ENCODE data around the gene KCNN4. TPM values are rescaled to one million over a fixed set of nuclear protein-coding genes. Genes with fewer than 3 reads are reported as not detected.
A peak's percentile ranks its signal among the peaks of the same experiment; 100 is the strongest.

KCNN4 gene
- total RNA-seq, 4 donors from 2014 or later: 0.29 to 1.7 (median 1.0) TPM

- WGBS, 2 donors: 73 to 80% methylated on average over 1 of the region's 1 CpG
- intact Hi-C loops (cut with DNase I): no loop called here
- no peaks in the 10 kb centered on the region for H3K27me3 ChIP-seq
These were observed 31.5 kb upstream of the KCNN4 start for GRCh38 chr19:43812259-43812658.

GRCh38 chr19:43811837-43812236, 31.1 kb upstream of the KCNN4 start:
- Histone ChIP-seq H3K9me3 (no peaks in the 10 kb centered on the region), H3K36me3 (no peaks in the 10 kb centered on the region), H3K27me3 (no peaks in the 10 kb centered on the region), H3K4me3 (replicated peaks in 1 of 3) (no peak overlapping the region), H3K4me1 (no peaks in the 10 kb centered on the region), H3K27ac (no peak overlapping the region)
- WGBS, 2 donors: 42 to 53% methylated on average over 1 of the region's 1 CpG
- TF ChIP-seq CTCF (IDR thresholded peaks at IDR 0.05) (no peak), POLR2A (IDR thresholded peaks at IDR 0.05) (no peak)
- no peak for DNase-seq
- intact Hi-C loops (cut with DNase I): no loop called here

More at GRCh38 chr19:43812259-43812658, 31.5 kb upstream of the KCNN4 start:
- Histone ChIP-seq H3K4me3 (replicated peaks in 1 of 3) (no peak overlapping the region), H3K4me1 (no peaks in the 10 kb centered on the region), H3K9me3 (no peaks in the 10 kb centered on the region), H3K27ac (no peak overlapping the region), H3K36me3 (no peaks in the 10 kb centered on the region)
- TF ChIP-seq POLR2A (IDR thresholded peaks at IDR 0.05): no peak
- TF ChIP-seq CTCF (IDR thresholded peaks at IDR 0.05): no peak
- no peak for DNase-seq

- 33 to 41% methylated on average over 8 of the region's 8 CpGs for whole genome bisulfite sequencing, 2 donors
- no peaks in the 10 kb centered on the region for H3K9me3 ChIP-seq
- H3K4me1 ChIP-seq: no peaks in the 10 kb centered on the region
- no peak overlapping the region for H3K4me3 ChIP-seq (replicated peaks in 1 of 3)
- intact Hi-C loops (cut with DNase I): no loop called here
- no peak overlapping the region for H3K27ac ChIP-seq
- no peaks in the 10 kb centered on the region for H3K27me3 ChIP-seq
- no peaks in the 10 kb centered on the region for H3K36me3 ChIP-seq
- TF ChIP-seq CTCF (IDR thresholded peaks at IDR 0.05): peak in 4 of 6 experiments; percentile 15 to 53 (median 40)
- no peak for TF ChIP-seq POLR2A (IDR thresholded peaks at IDR 0.05)
- DNase-seq: no peak
These were observed 29.3 kb upstream of the KCNN4 start for GRCh38 chr19:43809762-43810696.

GRCh38 chr19:43807651-43808050, 26.9 kb upstream of the KCNN4 start:
- Histone ChIP-seq H3K27me3 (no peaks in the 10 kb centered on the region), H3K27ac (no peak overlapping the region)

More at GRCh38 chr19:43807651-43808050, 26.9 kb upstream of the KCNN4 start:
- DNase-seq: no peak
- H3K4me3 ChIP-seq (replicated peaks in 1 of 3): no peak overlapping the region
- H3K36me3 ChIP-seq: no peaks in the 10 kb centered on the region
- intact Hi-C loops (cut with DNase I): no loop called here
- TF ChIP-seq CTCF (IDR thresholded peaks at IDR 0.05): no peak
- no peak for TF ChIP-seq POLR2A (IDR thresholded peaks at IDR 0.05)
- H3K4me1 ChIP-seq: no peaks in the 10 kb centered on the region
- no peaks in the 10 kb centered on the region for H3K9me3 ChIP-seq

Measured in thyroid gland (tissue), 4 donors.